Ovary (tissue), 9 donors: ENCODE results near the gene NDUFS8. TPM values are rescaled to one million over a fixed set of nuclear protein-coding genes. Genes with fewer than 3 reads are reported as not detected.

ENCODE experiments used
- DNase-seq, 5 donors: peaks; one replicate each; pipeline ENCODE4 v3.0.0-alpha.2; 2019 to 2020
- H3K27ac ChIP-seq, 2 donors: fragments of 200-600 bp; one replicate each; pipeline versions ENCODE4 v1.5.1 to v1.8.0; 2019 to 2022
- H3K27me3 ChIP-seq: fragments of 200-600 bp; one replicate; pipeline ENCODE4 v1.8.0; 2022
- H3K36me3 ChIP-seq: fragments of 200-600 bp; sonication (generic); one replicate; pipeline ENCODE4 v1.5.1; 2019
- H3K4me1 ChIP-seq: one replicate; pipeline ENCODE4 v1.8.1; 2013; ENCODE audit warnings: mild to moderate bottlenecking, moderate library complexity; ENCODE audit not compliant: insufficient read depth
- H3K4me3 ChIP-seq: fragments of 200-600 bp; sonication (generic); one replicate; pipeline ENCODE4 v1.5.1; 2017
- H3K9me3 ChIP-seq, 2 donors: fragments of 200-600 bp in 1 of 2; sonication (generic) in 1 of 2; one replicate each; pipeline versions ENCODE4 v1.5.1 to v1.8.1; 2013 to 2019; ENCODE audit warnings: mild to moderate bottlenecking in 1 of 2, moderate library complexity in 1 of 2
- EP300 ChIP-seq: sonication (generic); formaldehyde crosslinking; IDR thresholded peaks from one replicate; pipeline ENCODE4 v1.6.1; 2017; ENCODE audit warnings: antibody characterized with exemption
- POLR2A ChIP-seq: fragments of 450-650 bp; IDR thresholded peaks from one replicate; pipeline ENCODE4 v1.6.1; 2017; ENCODE audit warnings: antibody characterized with exemption, mild to moderate bottlenecking, moderate library complexity
- WGBS, 3 donors: extraction: QIAGEN DNeasy Blood & Tissue Kit in 1 of 3; methylation state at CpG; one replicate each; pipeline versions ENCODE4 v1.1.5 to v1.1.7; 2013 to 2017; 5-methylcytosine and 5-hydroxymethylcytosine counted together
- intact Hi-C, 4 donors: fragments of 100-400 bp; cut with DNase I; formaldehyde crosslinking; loops; one replicate each; pipeline versions ENCODE4 v1.11.0 to v1.15.1; 2022 to 2023
- polyA plus RNA-seq, 2 donors: library from polyadenylated mRNA; stranded (reverse); fragments of 200-250 nt in 1 of 2; fragments of 350-450 nt in 1 of 2; fragmentation: Illumina TruSeq in 1 of 2; extraction: RNeasy Lipid Tissue Mini Kit (QIAGEN cat#74804) in 1 of 2; gene quantifications; one replicate each; pipeline ENCODE4 v1.2.3, GENCODE V29; 2013 to 2014
- total RNA-seq, 7 donors: library from RNA; depleted of rRNA in 2 of 7; stranded (reverse); fragments of >200 nt in 2 of 7; fragmentation: NEBNext Ultra II Directional in 3 of 7; extraction: Animal tissue kit (Norgen Biotek cat#: 25700) in 3 of 7; gene quantifications; one replicate each; pipeline versions ENCODE4 v1.1.0 to v1.2.4, GENCODE V29; 2016 to 2023
- TF ChIP-seq, protein P1 (sequence below), 3 donors: fragments of 450-650 bp in 2 of 3; fragments of 200-600 bp in 1 of 3; IDR thresholded peaks; one replicate each; pipeline versions ENCODE4 v1.5.1 to v1.8.0; 2016 to 2022; ENCODE audit warnings: antibody characterized with exemption in 3 of 3, mild to moderate bottlenecking in 1 of 3
- donor health status: DM: no; HTN: no; CAD: no; lungs with moderate emphysema.
- donor health status: DM: no; HTN: no; CAD: no.
- donor health status: Bipolar disorder and iron deficiency.
- donor health status: DM: yes; HTN: yes; CAD: no.
- donor health status: DM: no; HTN: no; CAD: no.
- donor health status: DM: yes; HTN: yes; CAD: no.

The NDUFS8 gene
- total and polyA plus RNA-seq, 9 donors = 15.3 to 163 (median 101) TPM

DNA sequence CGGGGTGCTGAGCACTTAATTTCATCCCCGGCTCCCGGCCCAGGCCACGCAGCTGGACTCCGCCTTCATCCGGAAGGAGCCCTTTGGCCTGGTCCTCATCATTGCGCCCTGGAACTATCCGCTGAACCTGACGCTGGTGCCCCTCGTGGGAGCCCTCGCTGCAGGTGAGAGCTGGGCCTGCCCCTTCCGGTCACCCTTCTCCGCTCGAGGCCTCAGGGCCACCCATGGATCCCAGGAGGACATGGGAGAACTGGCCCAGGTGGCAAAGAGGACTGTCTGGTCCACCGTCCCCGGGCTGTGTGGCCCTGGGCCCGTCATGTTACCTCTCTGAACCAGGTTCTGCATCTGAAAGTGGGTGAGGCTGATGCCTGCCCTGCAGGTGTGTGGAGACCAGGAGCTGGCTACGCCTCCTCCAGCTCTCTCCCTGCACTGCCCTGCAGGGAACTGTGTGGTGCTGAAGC lies 11.7 kb upstream of the NDUFS8 start:
- intact Hi-C loops = no loop called here
- Histone ChIP-seq H3K36me3 (no peaks in the 10 kb centered on the region), H3K4me1 (no peaks in the 10 kb centered on the region), H3K4me3 (no peak overlapping the region), H3K9me3 (no peaks in the 10 kb centered on the region), H3K27ac (no peak overlapping the region), H3K27me3 (no peaks in the 10 kb centered on the region)
- TF ChIP-seq EP300 (no peak), POLR2A (no peak)
- TF ChIP-seq, protein P1, sequence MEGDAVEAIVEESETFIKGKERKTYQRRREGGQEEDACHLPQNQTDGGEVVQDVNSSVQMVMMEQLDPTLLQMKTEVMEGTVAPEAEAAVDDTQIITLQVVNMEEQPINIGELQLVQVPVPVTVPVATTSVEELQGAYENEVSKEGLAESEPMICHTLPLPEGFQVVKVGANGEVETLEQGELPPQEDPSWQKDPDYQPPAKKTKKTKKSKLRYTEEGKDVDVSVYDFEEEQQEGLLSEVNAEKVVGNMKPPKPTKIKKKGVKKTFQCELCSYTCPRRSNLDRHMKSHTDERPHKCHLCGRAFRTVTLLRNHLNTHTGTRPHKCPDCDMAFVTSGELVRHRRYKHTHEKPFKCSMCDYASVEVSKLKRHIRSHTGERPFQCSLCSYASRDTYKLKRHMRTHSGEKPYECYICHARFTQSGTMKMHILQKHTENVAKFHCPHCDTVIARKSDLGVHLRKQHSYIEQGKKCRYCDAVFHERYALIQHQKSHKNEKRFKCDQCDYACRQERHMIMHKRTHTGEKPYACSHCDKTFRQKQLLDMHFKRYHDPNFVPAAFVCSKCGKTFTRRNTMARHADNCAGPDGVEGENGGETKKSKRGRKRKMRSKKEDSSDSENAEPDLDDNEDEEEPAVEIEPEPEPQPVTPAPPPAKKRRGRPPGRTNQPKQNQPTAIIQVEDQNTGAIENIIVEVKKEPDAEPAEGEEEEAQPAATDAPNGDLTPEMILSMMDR (IDR thresholded peaks at IDR 0.05) = no peak
- WGBS, 3 donors = 87 to 89% (median 88%) methylated on average over 18 of the region's 18 CpGs
- DNase-seq = no peak

DNA sequence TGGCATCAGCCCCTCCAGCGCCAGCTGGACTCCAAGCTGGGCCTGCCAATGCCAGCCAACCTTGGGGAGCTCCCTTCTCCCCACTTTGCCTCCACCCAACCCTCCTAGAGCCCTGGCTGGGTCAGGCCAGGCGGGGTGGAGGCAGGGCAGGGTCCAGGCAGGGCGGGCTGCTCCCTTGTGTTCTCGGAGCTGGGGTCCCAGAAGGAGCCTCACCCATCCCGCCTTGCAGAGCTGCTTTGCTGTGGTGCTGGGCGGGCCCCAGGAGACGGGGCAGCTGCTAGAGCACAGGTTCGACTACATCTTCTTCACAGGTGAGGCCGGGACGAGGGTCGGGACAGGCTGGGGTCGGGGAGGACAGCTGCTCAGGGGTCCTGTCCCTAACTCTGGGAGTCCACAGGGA lies 11.0 kb upstream of the NDUFS8 start:
- intact Hi-C loops = no loop called here
- no peaks in the 10 kb centered on the region for H3K9me3 ChIP-seq
- TF ChIP-seq, protein P1 (IDR thresholded peaks at IDR 0.05) = no peak
- no peak for TF ChIP-seq EP300
- no peak for TF ChIP-seq POLR2A
- H3K4me1 ChIP-seq = no peaks in the 10 kb centered on the region
- WGBS, 3 donors = 82 to 86% (median 84%) methylated on average over 3 to 12 of the region's 12 CpGs
- H3K27me3 ChIP-seq = no peaks in the 10 kb centered on the region
- H3K4me3 ChIP-seq = no peak overlapping the region
- H3K27ac ChIP-seq = no peak overlapping the region
- no peaks in the 10 kb centered on the region for H3K36me3 ChIP-seq
- no peak for DNase-seq

DNA sequence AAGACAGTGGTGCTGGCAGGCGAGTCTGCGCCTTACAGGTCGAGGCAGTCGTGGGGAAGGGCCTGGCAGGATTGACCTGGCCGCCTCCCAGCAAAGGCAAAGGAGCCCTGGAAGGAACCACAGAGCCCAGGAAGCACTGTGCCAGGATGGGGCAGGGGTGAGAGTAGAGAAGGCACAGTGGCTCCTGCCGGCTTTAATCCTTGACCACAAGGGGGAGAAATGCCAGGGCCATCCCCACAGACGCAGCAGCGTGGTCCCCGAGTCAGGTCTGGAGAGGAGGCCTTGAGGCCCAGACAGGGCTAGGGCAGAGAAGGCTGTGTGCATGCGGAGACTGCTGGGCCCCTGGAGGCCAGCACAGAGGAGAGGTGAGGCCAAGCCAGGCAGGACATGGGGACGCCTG lies 9.9 kb upstream of the NDUFS8 start:
- Histone ChIP-seq H3K27ac (no peak overlapping the region), H3K27me3 (no peaks in the 10 kb centered on the region), H3K4me3 (no peak overlapping the region), H3K36me3 (no peaks in the 10 kb centered on the region), H3K4me1 (no peaks in the 10 kb centered on the region), H3K9me3 (peaks cover 0 to 5% of the 10 kb centered on the region in 2 donors)
- intact Hi-C loops = loop anchor here in 1 of 4 donors (10.0 kb wide), 1 partner anchor 434 kb away; no protein-coding TSS in a partner anchor
- DNase-seq = no peak
- TF ChIP-seq, protein P1 (IDR thresholded peaks at IDR 0.05) = no peak
- TF ChIP-seq POLR2A (no peak), EP300 (no peak)
- 47 to 57% (median 47%) methylated on average over 10 to 11 of the region's 11 CpGs for WGBS, 3 donors

DNA sequence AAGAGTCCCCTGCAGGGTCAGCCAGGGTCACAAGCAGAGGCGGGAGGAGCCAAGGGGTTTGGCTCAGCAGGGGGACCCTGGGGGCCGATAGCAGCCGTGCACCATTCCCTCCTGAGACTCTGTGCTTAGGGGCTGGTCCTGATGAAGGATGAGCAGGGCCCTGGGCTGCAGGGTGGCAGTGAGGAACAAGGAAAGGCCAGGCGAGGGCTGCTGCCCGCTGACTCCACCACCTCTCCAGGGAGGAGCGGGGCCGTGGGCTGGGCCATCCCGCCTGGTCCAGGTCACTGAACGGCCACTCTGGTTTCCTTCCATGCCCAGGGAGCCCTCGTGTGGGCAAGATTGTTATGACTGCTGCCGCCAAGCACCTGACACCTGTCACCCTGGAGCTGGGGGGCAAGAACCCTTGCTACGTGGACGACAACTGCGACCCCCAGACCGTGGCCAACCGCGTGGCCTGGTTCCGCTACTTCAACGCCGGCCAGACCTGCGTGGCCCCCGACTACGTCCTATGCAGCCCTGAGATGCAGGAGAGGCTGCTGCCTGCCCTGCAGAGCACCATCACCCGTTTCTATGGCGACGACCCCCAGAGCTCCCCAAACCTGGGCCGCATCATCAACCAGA lies 9.2 kb upstream of the NDUFS8 start:
- H3K9me3 ChIP-seq = peaks cover 0 to 5% of the 10 kb centered on the region in 2 donors
- no peaks in the 10 kb centered on the region for H3K27me3 ChIP-seq
- TF ChIP-seq EP300 = no peak
- TF ChIP-seq, protein P1 (IDR thresholded peaks at IDR 0.05) = no peak
- no peak for TF ChIP-seq POLR2A
- intact Hi-C loops = loop anchor here in 1 of 4 donors (10.0 kb wide), 1 partner anchor 434 kb away; no protein-coding TSS in a partner anchor
- H3K27ac ChIP-seq = no peak overlapping the region
- DNase-seq = no peak
- no peaks in the 10 kb centered on the region for H3K36me3 ChIP-seq
- H3K4me1 ChIP-seq = no peaks in the 10 kb centered on the region
- 59 to 81% (median 65%) methylated on average over 27 of the region's 27 CpGs for WGBS, 3 donors
- H3K4me3 ChIP-seq = no peak overlapping the region
